PC-9 (cell line): Measurements from ENCODE around the gene RETREG1. TPM values are rescaled to one million over a fixed set of nuclear protein-coding genes. Genes with fewer than 3 reads are reported as not detected.

Experiments used
- BruUV-seq: library from RNA; stranded (reverse); fragments of 400-500 nt; replicated peaks from 2 replicates; lab custom pipeline; 2021; lab: Mats Ljungman, UMichigan
- CTCF ChIA-PET: fragments of 300-600 bp; sonication (Branson Sonifier 250); formaldehyde crosslinking; loops from one replicate; lab custom pipeline; 2022; ENCODE audit warnings: antibody characterized with exemption; lab: Charles Lee
- POLR2A ChIA-PET: fragments of 300-600 bp; sonication (Branson Sonifier 250); formaldehyde crosslinking; loops from one replicate; lab custom pipeline; 2022; ENCODE audit warnings: antibody characterized with exemption; ENCODE audit not compliant: unreplicated experiment; lab: Charles Lee
- DNase-seq, 2 experiments: peaks; one replicate each; pipeline versions ENCODE4 v3.0.0 to v3.0.0-alpha.2; 2015 to 2022; ENCODE audit warnings: mixed read lengths in 1 of 2
- H2AFZ ChIP-seq: fragments of 200-600 bp; sonication (generic); 2 replicates; pipeline ENCODE4 v1.8.1; 2017; ENCODE audit warnings: antibody characterized with exemption
- H3F3A ChIP-seq: fragments of 200-600 bp; sonication (generic); 2 replicates; pipeline ENCODE4 v1.8.1; 2017; ENCODE audit warnings: antibody characterized with exemption, mild to moderate bottlenecking, low read depth; ENCODE audit not compliant: insufficient read depth
- H3K27ac ChIP-seq: fragments of 200-600 bp; sonication (generic); 2 replicates; pipeline ENCODE4 v1.6.1; 2016; ENCODE audit warnings: mixed run types
- H3K27me3 ChIP-seq: fragments of 200-600 bp; sonication (generic); 2 replicates; pipeline ENCODE4 v1.6.1; 2016; ENCODE audit warnings: low read depth, mixed run types; ENCODE audit not compliant: insufficient read depth
- H3K36me3 ChIP-seq: fragments of 200-600 bp; sonication (generic); 2 replicates; pipeline ENCODE4 v1.6.1; 2016; ENCODE audit warnings: low read depth, mixed run types
- H3K4me1 ChIP-seq: fragments of 200-600 bp; sonication (generic); replicated peaks from 2 replicates; pipeline ENCODE4 v1.6.1; 2016; ENCODE audit warnings: mixed run types; ENCODE audit not compliant: insufficient read depth
- H3K4me2 ChIP-seq: fragments of 200-600 bp; sonication (generic); 2 replicates; pipeline ENCODE4 v1.6.1; 2017; ENCODE audit warnings: mixed run types
- H3K4me3 ChIP-seq: fragments of 200-600 bp; sonication (generic); 2 replicates; pipeline ENCODE4 v1.6.1; 2016; ENCODE audit warnings: mixed run types
- H3K79me2 ChIP-seq: fragments of 200-600 bp; sonication (generic); 2 replicates; pipeline ENCODE4 v1.6.1; 2017; ENCODE audit warnings: low read depth, mixed run types
- H3K9me2 ChIP-seq: fragments of 200-600 bp; sonication (generic); 2 replicates; pipeline ENCODE4 v1.8.1; 2017; ENCODE audit warnings: mild to moderate bottlenecking; ENCODE audit not compliant: insufficient read depth
- H3K9me3 ChIP-seq: fragments of 200-600 bp; sonication (generic); 2 replicates; pipeline ENCODE4 v1.8.1; 2016; ENCODE audit warnings: low read depth; ENCODE audit not compliant: insufficient read depth
- H4K20me1 ChIP-seq: fragments of 200-600 bp; sonication (generic); 2 replicates; pipeline ENCODE4 v1.8.1; 2017; ENCODE audit not compliant: insufficient read depth
- EZH2 ChIP-seq: fragments of 200-600 bp; sonication (generic); IDR thresholded peaks from 2 replicates; pipeline ENCODE4 v1.8.0; 2017; ENCODE audit warnings: antibody characterized with exemption, low read depth
- intact Hi-C: fragments of 100-400 bp; cut with micrococcal nuclease; formaldehyde crosslinking; loops from one replicate; pipeline ENCODE4 v1.10.0; 2022; ENCODE audit not compliant: unreplicated experiment
- total RNA-seq: library from RNA; stranded (reverse); gene quantifications from 2 replicates; pipeline ENCODE4 v1.2.3, GENCODE V29; 2021
- TF ChIP-seq, protein P1 (sequence below): fragments of 200-600 bp; sonication (generic); conservative IDR thresholded peaks from 2 replicates; pipeline ENCODE4 v1.6.1; 2017; ENCODE audit warnings: mixed run types, antibody characterized with exemption, mild to moderate bottlenecking, moderate library complexity

Gene RETREG1
- total RNA-seq, 1 experiment from 2014 or later: 9.7 TPM

- intact Hi-C loops: no loop called here
- Histone ChIP-seq H3K27me3 (no peaks in the 10 kb centered on the region), H3K27ac (no peak overlapping the region), H3K79me2 (peaks cover 45% of the 10 kb centered on the region), H3F3A (peaks cover 16% of the 10 kb centered on the region), H3K4me1 (peaks cover 19% of the 10 kb centered on the region), H3K4me3 (no peak overlapping the region), H2AFZ (no peak overlapping the region), H3K36me3 (peaks cover 58% of the 10 kb centered on the region), H3K4me2 (no peak overlapping the region), H4K20me1 (peaks cover 50% of the 10 kb centered on the region), H3K9me2 (no peaks in the 10 kb centered on the region), H3K9me3 (no peaks in the 10 kb centered on the region)
- TF ChIP-seq, protein P1, sequence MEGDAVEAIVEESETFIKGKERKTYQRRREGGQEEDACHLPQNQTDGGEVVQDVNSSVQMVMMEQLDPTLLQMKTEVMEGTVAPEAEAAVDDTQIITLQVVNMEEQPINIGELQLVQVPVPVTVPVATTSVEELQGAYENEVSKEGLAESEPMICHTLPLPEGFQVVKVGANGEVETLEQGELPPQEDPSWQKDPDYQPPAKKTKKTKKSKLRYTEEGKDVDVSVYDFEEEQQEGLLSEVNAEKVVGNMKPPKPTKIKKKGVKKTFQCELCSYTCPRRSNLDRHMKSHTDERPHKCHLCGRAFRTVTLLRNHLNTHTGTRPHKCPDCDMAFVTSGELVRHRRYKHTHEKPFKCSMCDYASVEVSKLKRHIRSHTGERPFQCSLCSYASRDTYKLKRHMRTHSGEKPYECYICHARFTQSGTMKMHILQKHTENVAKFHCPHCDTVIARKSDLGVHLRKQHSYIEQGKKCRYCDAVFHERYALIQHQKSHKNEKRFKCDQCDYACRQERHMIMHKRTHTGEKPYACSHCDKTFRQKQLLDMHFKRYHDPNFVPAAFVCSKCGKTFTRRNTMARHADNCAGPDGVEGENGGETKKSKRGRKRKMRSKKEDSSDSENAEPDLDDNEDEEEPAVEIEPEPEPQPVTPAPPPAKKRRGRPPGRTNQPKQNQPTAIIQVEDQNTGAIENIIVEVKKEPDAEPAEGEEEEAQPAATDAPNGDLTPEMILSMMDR: no peak
- TF ChIP-seq EZH2: no peak
- CTCF ChIA-PET: no interaction called here
- no TSS peak for BruUV-seq
- POLR2A ChIA-PET: no interaction called here
- no peak for DNase-seq
Measured at GRCh38 chr5:16461026-16461425, 155.8 kb downstream of the RETREG1 start.

DNA sequence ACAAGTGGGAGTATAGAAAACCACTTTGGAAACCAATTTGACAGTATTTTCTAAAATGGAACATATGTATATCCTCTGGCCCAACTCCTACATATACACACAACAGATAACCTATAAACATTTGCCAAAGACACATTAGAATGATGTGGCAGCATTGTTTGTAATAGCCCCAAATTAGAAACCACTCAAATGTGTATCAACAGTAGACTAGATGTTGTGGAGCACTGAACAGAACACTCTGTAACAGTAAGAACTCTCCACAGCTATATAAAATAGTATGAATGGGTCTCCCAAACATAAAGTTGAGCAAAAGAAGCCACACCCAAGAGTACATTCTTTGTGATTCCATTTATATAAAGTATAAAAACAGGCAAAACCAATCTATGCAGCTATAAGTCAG is 157.3 kb downstream of the RETREG1 start:
- Histone ChIP-seq H3K36me3 (peaks cover 70% of the 10 kb centered on the region), H2AFZ (no peak overlapping the region), H3F3A (peaks cover 16% of the 10 kb centered on the region), H3K79me2 (peaks cover 48% of the 10 kb centered on the region), H3K9me3 (no peaks in the 10 kb centered on the region), H3K9me2 (no peaks in the 10 kb centered on the region), H3K27me3 (no peaks in the 10 kb centered on the region), H3K4me3 (no peak overlapping the region), H3K4me1 (peaks cover 16% of the 10 kb centered on the region), H3K27ac (no peak overlapping the region), H3K4me2 (no peak overlapping the region), H4K20me1 (peaks cover 64% of the 10 kb centered on the region)
- TF ChIP-seq EZH2: no peak
- TF ChIP-seq, protein P1: no peak
- intact Hi-C loops: no loop called here
- no peak for DNase-seq
- CTCF ChIA-PET: interaction anchor here (0.6 kb wide), 1 partner anchor 743 kb away, joined by 3 read pairs; no protein-coding TSS in a partner anchor
- no TSS peak for BruUV-seq
- POLR2A ChIA-PET: interaction anchor here (0.6 kb wide), 1 partner anchor 911 kb away, joined by 5 read pairs; no protein-coding TSS in a partner anchor

GRCh38 chr5:16457853-16458252 is 158.9 kb downstream of the RETREG1 start:
- H3K9me2 ChIP-seq: no peaks in the 10 kb centered on the region
- 0 out of 2 replicates have a peak, but pooled peaks cover 2% of the 10 kb centered on the region for H3K4me1 ChIP-seq
- CTCF ChIA-PET: interaction anchor here (0.6 kb wide), 3 partner anchors 507 to 1598 kb away, joined by 3 to 7 read pairs (median 4); no protein-coding TSS in a partner anchor
- intact Hi-C loops: no loop called here
- H3K36me3 ChIP-seq: peaks cover 62% of the 10 kb centered on the region
- no peak overlapping the region for H3K27ac ChIP-seq
- no TSS peak for BruUV-seq
- H2AFZ ChIP-seq: no peak overlapping the region
- H3K4me2 ChIP-seq: no peak overlapping the region
- no peak overlapping the region for H3K4me3 ChIP-seq
- H4K20me1 ChIP-seq: peaks cover 65% of the 10 kb centered on the region
- H3K27me3 ChIP-seq: no peaks in the 10 kb centered on the region
- TF ChIP-seq EZH2: no peak
- TF ChIP-seq, protein P1: no peak
- no peaks in the 10 kb centered on the region for H3K9me3 ChIP-seq
- peaks cover 16% of the 10 kb centered on the region for H3F3A ChIP-seq
- peaks cover 34% of the 10 kb centered on the region for H3K79me2 ChIP-seq
- DNase-seq: no peak
- POLR2A ChIA-PET: interaction anchor here (0.6 kb wide), 1 partner anchor 46 kb away, joined by 5 read pairs; no protein-coding TSS in a partner anchor
